UCSD-AML1 (cell line): ENCODE measurements around the gene ZNF284.

Source experiments
- DNase-seq: peaks from one replicate; lab custom pipeline; 2025; ENCODE audit not compliant: unreplicated experiment; lab: John Stamatoyannopoulos, UW

ZNF284 gene

DNA sequence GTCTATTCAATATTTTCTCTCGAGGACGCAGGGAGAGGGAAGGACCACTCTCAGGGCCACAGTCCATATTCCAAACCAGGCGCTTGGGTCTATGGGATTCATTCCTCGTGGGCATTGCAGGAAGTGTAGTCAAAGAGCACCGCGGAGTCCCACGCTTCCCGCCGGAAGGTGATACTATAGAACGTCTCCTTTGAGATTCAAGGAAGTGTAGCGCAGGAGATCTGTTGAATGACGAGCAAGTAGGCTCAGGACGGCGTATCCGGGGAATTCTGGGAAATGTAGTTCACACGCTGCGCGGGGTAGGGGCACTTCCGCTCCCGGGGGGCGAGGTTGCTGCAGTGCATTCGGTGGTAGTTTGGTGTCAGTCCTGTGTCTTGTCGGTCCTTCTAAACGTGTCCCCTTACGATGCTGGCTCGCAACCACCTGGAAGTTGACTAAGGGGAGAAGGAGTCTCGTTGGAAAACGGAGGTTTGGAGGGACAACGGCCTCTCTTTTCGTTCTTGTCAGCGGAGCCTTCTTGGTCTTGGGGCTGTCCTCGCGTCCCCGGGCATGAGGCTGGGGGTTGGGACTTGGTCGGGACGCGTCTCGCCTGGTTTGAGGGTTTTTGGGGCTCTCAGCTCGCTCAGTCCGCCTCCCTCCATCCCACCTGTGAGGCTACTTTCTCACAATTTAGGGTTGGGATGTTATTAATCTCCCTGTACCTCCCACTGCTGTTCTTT lies at the start of gene ZNF284:
TSS of gene ZNF284 (plus strand) at position 336 of the 719 bp plus-strand sequence. CDS start 4,231 bp downstream, outside the sequence.
- DNase-seq = peak; percentile 87

DNA sequence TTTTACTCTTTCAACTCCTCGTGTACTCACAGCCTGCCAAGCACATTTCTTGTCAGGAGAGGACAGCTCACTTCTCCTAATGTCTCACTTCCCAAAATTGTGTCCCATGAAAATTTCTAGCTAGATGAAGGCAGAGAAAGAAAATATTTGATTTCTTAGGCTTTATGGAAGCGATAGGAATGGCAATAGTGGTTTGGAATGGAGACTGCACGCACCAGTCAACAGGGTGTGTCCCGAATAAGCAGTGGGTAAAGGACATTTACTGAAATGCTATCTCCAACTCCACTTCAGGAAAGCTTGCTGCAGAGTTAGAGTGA lies 47.1 kb upstream of the ZNF284 start:
- DNase-seq = no peak

DNA sequence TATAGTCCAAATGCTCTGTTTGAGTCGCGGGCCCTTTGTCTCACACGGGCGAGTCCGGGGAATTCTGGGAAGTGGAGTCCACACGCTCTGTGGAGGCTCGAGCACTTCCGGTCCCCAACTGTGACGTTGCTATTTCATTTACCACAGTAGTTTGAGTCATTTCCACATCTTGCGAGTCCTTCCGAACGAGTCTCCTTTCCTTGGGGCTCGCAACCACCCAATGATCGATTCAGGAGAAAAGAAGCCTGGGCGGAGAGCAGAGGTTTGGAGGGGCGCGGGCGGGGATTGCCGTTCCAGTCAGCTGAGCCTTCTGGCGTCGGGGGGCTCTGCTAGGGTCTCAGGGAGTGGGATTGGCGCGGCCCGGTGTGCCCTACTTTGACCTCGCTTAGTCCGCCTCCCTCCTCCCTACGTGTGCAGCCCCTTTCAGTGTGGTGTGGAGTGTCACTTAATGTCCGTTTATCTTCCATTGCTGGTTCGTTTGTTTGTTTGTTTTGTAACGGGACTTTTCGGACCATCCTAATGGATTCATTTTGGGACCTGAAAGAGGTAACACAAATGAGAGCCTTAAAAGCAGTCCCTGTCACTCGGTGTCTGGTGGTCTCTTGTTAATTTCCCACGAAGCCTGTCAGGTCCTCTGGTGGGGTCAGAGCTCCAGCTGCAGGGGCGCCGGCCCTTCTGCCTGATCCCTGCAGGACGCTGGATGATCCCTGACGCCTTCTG lies 46.6 kb upstream of the ZNF284 start, which contains the start of gene ZNF222:
TSS of gene ZNF222 (plus strand) at position 163 of the 720 bp plus-strand sequence. CDS start at position 221, 58 bp downstream.
- peak; percentile 85 for DNase-seq

DNA sequence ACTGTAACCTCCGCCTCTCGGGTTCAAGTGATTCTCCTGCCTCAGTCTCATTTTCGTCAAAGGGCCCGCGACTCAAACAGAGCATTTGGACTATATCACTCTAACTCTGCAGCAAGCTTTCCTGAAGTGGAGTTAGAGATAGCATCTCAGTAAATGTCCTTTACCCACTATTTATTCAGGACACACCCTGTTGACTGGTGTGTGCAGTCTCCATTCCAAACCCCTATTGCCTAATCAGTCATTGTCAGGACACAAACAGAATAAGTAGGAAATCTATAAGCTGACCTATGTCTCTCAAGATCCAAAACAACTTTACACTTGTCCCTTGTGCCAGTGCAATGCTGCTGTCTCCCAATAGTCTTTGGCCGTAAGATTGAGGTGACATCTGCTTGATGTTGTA lies 45.3 kb upstream of the ZNF284 start:
- DNase-seq = no peak

DNA sequence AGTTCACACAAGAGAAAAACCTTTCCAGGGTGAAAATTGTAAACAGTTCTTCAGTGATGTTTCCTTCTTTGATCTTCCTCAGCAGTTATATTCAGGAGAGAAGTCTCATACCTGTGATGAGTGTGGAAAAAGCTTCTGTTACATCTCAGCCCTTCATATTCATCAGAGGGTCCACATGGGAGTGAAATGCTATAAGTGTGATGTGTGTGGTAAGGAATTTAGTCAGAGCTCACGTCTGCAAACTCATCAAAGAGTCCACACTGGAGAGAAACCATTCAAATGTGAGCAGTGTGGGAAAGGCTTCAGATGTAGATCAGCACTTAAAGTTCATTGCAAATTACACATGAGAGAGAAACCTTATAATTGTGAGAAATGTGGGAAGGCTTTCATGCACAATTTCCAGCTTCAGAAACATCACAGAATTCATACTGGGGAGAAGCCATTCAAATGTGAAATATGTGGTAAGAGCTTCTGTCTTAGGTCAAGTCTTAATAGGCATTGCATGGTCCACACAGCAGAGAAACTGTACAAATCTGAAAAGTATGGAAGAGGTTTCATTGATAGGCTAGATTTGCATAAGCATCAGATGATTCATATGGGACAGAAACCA lies 39.9 kb upstream of the ZNF284 start:
- no peak for DNase-seq

DNA sequence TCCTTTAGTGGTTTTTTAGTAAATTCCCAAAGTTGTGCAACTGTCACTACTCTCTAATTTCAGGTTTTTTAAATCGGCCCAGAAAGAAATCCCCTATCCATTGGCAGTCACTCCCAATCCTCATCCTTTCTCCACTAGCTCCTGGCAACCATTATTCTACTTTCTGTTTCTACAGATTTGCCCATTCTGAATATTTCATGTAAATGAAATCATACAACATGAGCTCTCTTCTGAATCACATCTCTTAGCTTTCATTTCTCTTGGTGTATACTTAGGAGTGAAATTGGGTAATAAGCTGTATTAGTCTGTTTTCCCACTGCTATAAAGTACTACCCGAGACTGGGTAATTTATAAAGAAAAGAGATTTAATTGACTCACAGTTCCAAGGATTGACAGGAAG lies 29.8 kb upstream of the ZNF284 start:
- no peak for DNase-seq

DNA sequence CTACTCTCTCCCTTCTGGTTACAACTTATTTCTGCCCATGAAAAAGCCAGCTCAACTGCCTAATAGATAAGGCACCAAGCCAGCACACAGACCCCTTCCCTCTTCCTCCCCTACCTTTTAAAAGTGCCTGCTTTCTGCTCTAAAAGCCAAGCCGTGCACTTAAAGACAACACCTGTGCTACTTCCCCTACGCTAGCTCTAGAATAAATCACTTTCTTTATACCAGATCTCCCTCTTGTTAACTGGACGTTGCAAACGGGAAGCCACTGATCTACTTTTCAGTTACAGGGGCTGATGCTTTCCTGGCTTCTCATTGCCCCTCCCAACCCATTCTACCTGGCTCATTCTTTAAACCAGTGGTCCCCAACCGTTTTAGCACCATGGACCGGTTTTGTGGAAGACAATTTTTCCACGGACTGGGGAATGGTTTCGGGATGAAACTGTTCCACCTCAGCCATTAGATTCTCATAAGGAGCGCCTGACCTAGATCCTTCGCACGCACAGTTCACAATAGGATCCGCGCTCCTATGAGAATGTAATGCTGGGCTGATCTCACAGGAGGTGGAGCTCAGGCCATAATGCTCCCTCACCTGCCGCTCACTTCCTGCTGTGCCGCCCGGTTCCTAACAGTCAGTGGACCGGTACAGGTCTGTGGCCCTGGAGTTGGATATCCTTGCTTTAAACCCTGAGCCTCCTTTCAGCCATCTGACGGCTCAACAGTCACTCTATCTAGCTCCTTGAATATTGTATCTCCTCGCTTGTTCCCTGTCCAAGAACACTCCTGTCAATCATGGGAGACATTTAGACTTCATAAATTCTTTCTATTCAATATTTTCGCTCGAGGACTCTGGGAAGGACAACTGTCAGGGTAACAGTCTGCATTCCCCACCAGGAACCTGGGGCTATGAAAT lies 21.0 kb upstream of the ZNF284 start:
- no peak for DNase-seq

DNA sequence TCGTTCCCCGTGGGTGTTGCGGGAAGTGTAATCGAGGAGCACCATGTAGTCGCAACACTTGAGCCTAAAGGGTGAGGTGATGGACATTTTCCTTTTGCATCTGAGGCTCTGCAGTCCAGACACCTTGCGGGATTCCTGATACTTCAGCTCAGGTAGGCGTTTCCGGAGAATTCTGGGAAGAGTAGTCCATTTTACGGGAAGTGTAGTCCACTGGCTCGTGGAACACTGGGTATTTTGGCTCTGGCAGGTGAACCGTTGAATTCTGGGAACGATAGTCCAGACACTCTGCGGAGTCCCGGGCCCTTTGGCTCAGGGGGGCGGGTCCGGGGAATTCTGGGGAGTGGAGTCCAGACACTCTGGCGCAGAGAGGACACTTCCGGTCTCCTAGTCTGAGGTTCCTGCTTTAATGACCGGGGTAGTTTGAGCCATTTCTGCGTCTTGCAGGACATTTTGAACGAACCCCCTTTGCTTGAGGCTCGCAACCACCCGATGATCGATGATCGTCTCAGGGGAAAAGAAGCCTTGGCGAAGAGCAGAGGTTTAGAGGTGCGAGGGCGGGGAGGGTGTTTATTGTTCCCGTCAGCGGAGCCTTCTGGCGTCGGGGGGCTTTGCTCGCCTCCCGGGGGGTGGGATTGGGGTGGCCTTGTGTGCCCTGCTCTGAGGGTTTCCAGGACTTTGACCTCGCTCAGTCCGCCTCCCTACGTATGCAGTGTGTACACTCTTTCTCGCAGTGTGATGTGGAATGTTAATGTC lies 20.1 kb upstream of the ZNF284 start, which contains the start of gene ZNF223:
TSS of gene ZNF223 (plus strand) at position 387 of the 753 bp plus-strand sequence. CDS start 3,141 bp downstream, outside the sequence.
- peak; percentile 87 for DNase-seq

DNA sequence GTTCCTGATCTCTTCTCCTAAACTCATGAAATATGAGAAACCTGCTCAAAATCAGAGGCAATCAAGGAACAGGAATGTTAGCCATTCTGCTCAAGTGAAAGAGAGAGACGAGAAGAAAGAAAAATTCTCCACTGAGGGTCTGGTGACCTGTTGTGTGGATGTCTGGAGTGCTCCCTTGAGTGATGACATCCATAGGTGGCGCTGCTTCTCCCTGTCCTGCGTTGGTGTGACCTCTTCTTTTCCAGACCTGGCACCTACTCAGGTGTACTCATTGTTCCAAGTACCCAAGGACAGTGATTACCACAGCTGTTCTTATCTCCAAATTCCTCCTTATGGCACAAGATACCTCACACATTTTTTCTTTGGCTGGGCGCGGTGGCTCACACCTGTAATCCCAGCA lies 16.1 kb upstream of the ZNF284 start:
- DNase-seq = no peak

DNA sequence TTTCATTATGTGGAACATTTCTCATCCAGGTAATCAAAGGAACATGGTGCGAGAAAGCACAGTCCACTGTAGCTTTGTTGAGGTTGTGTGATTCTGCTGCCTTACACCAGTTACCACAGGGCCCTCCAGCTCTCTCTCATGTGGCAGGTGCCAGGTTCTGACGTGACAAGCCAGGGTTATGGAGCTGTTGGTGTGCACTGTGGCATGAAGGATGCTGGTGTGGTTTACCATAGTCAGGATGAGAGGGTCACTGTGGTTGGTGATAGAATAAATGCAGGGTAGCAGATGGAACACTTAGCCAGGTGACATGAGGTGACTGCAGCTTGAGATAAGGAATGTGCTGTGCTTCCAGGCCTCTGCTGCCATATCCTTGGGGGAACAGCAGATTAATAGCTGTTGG lies 12.7 kb upstream of the ZNF284 start:
- DNase-seq = no peak

DNA sequence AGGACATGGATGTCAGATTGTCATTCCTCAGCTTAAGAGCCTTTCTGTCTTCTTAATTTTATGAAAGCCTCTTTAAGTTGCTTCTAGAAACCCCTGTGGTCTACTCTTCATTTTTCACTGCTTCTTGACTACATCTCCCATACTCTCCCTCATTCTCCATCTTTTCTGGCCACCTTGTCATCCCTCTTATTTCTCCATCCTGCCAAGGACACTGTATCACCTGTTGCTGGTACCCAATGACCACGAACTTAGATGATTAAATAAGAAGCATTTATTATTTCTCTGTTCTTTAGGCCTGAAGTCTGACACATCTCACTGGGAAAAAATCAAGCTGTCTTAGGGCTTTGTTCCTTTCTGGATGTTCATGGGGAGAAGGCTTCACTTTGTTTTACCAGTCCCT lies 10.9 kb upstream of the ZNF284 start:
- DNase-seq = no peak

DNA sequence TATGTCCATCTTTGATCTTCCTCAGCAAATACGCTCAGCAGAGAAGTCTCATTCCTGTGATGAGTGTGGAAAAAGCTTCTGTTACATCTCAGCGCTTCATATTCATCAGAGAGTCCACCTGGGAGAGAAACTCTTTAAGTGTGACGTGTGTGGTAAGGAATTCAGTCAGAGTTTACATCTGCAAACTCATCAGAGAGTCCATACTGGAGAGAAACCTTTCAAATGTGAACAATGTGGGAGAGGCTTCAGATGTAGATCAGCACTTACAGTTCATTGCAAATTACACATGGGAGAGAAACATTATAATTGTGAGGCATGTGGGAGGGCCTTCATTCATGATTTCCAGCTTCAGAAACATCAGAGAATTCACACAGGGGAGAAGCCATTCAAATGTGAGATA lies 5.7 kb upstream of the ZNF284 start:
- DNase-seq = no peak

DNA sequence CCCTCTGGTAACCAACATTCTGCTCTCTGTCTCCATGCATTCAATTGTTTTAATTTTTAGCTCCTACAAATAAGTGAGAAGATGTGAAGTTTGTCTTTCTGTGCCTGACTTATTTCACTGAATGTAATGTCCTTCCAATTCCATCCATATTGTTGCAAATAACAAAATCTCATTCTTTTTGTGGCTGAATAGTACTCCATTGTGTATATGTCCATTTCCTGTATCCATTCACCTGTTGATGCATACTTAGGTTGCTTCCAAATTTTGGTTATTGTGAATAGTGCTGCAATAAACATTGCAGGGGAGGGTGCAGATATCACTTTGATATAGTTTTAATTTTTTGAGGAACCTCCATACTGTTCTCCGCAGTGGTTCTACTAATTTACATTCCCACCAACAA lies 2.5 kb upstream of the ZNF284 start:
- no peak for DNase-seq

DNA sequence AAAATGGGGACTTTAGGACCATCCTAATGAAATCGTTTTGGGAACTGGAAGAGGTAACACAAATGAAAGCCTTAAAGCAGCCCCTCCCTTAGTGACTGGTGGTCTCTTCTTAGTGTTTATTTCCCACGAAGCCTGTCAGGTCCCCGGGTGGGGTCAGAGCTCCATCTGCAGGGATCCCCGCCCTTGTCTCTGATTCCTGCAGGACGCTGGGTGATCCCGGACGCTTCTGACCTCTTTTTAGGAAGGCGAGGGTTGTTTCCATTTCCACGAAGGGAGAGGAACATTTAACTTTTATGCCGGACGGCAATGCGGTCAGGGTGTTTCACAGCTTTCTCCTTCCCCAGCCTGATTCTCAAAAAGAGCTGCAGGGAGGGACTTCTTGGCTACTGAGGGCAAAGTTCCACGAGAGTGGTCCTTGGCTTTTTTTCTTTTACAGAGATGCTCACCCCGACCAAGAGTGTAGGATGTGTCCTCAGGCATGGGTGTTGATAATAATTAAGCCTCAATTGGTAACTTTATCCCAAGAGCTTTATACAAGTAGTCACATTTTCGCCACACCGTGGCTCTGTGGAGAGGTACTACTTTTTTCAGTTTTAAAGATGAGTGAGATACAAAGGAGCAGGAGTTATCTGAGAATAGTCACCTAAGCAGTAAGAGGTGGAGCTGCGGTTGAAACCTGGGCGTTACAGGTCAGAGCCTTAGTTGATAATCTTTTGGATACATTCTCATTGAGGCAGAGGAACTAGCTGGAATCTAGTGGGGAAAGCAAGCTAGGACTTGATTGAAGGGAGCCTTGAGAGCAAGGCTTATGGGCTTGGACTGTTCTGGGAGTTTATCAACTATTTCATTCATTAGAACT lies 813 bp downstream of the ZNF284 start:
- DNase-seq = no peak

DNA sequence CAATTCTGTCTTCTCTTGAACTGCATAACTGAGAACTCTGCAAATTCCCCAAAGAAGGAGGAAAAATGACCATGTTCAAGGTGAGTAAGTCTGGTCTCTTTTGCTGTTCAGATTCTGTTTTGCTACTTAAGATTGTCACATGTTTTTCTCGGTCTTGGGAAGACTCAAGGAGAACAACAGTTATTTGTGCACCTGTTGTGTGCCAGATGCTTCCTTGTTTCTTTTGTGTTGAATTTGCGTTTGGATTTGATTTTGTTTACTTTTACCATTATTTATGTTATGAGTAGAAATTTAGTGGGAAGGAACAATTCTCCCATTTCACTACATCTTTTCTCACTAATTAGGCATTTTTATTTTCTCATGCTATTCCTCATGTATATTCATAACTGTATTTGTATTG lies 4.4 kb downstream of the ZNF284 start:
- no peak for DNase-seq

DNA sequence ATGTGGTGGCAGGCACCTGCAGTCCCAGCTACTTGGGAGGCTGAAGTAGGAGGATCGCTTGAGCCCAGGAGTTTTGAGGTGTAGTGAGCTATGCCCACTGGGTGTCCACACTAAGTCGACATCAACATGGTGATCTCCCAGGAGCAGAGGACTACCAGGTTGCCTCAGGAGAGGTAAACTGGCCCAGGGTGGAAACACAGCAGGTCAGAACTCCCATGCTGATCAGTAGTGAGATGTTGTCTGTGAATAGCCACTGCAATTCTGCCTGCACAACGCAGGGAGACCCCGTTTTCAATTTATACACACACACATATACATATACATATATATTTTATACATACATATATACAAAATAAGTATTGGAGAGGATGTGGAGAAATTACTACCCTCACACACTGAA lies 20.1 kb downstream of the ZNF284 start:
- DNase-seq = no peak

DNA sequence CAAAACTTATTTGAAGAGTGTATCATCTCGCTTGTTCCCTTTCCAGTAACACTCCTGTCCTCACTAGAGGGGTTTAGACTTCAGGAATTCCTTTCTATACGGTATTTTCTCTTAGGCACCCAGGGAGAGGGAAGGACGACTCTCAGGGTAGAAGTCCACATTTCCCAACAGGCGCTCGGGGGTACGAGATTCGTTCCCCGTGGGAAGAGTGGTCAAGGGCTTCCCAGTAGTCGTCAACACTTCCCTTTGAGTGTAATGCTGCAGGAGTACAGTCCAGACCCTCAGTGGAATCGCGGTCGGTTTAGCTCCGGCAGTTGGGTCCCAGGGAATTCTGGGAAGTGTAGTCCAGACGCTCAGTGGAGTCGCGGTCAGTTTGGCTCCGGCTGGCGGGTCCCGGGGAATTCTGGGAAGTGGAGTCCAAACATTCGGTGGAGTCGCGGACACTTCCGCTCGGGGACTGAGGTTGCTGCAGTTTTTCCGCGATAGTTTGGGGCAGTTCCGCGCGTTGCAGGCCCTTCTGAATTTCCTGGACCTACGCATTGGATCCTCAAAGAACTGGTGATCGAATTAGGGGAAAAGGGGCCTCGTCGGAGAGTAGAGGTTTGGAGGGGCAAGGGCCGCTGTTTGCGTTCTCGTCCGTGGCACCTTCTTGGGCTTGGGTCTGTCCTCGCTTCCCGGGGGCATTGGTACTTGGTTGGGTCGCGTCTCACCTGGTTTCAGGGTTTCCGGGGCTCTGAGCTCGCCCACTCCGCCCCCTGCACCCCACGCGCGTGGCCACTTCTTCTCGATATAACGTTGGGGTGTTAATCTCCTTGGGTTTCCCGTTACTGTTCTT lies 22.2 kb downstream of the ZNF284 start, which contains the start of gene ZNF224:
TSS of gene ZNF224 (plus strand) at position 431 of the 835 bp plus-strand sequence. CDS start 3,513 bp downstream, outside the sequence.
- DNase-seq = peak; percentile 91

DNA sequence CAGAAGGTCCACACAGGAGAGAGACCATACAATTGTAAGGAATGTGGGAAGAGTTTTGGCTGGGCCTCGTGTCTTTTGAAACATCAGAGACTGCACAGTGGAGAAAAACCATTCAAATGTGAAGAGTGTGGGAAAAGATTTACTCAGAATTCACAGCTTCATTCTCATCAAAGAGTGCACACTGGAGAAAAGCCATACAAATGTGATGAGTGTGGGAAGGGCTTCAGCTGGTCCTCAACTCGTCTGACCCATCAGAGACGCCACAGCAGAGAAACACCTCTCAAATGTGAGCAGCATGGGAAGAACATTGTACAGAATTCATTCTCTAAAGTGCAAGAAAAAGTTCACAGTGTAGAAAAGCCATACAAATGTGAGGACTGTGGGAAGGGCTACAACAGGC lies 35.8 kb downstream of the ZNF284 start:
- no peak for DNase-seq
